ENCODE data around the gene RBMS3.

DNA sequence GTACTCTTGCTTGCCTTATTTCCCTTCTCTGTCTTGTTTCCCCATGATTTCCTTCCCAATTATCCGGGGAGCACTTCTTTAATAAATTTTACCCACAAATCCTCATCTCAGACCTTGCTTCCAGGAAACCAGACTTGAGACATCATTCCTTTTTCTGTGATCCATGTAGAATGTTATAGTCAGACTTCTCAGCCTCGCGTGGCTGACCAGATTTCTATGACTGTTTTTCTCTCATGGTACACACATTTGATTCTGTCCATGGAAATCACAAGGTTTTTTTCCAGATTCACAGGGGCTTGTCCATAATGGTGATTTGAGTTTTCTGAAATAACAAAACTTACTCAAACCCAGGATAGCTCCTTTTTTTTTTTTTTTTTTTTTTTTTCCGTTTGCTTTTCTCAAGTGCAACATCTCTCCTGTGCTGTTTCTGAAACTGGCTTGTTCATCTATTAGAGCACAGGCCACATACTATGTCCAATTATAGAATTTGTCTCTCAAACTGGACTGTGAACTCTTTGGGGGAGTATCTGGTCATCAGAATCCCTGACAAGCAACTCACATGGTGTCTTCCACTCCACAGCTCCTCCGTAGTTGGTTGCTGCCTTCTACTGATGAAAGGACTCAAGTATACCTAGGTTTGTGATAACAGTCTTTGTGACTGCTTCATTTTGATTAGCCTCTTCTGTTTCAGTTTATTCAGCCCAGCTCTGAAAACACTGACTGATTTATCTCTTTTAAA lies 50.8 kb downstream of the RBMS3 start:
- TF ChIP-seq, protein P1, sequence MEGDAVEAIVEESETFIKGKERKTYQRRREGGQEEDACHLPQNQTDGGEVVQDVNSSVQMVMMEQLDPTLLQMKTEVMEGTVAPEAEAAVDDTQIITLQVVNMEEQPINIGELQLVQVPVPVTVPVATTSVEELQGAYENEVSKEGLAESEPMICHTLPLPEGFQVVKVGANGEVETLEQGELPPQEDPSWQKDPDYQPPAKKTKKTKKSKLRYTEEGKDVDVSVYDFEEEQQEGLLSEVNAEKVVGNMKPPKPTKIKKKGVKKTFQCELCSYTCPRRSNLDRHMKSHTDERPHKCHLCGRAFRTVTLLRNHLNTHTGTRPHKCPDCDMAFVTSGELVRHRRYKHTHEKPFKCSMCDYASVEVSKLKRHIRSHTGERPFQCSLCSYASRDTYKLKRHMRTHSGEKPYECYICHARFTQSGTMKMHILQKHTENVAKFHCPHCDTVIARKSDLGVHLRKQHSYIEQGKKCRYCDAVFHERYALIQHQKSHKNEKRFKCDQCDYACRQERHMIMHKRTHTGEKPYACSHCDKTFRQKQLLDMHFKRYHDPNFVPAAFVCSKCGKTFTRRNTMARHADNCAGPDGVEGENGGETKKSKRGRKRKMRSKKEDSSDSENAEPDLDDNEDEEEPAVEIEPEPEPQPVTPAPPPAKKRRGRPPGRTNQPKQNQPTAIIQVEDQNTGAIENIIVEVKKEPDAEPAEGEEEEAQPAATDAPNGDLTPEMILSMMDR (conservative IDR thresholded peaks at IDR 0.05; ENCODE audit: low read length): no peak
- no peak for TF ChIP-seq EZH2phosphoT487 (IDR thresholded peaks at IDR 0.05; ENCODE audit: borderline replicate concordance, low read depth, low read length)

All from OCI-LY7 (cell line).